Neural crest cell (in vitro differentiated cells): Measurements from ENCODE around the gene TMEM25. TPM values are rescaled to one million over a fixed set of nuclear protein-coding genes. Genes with fewer than 3 reads are reported as not detected.
"Not testable (repeated sequence)": the region's sequence is repeated elsewhere in the genome, so short reads cannot be mapped to it uniquely, and the experiment has no call there.

Source experiments
- DNase-seq: peaks from one replicate; pipeline ENCODE4 v3.0.0; 2021; ENCODE audit warnings: low read depth, mixed read lengths, low spot score
- H3K27ac Mint-ChIP-seq: one replicate; pipeline ENCODE4 v1.8.0; 2021; ENCODE audit warnings: mild to moderate bottlenecking, mixed read lengths; ENCODE audit not compliant: unreplicated experiment
- H3K27me3 Mint-ChIP-seq: 2 replicates; pipeline ENCODE4 v1.8.0; 2021; ENCODE audit warnings: low read depth, mild to moderate bottlenecking, mixed read lengths
- H3K36me3 Mint-ChIP-seq: 2 replicates; pipeline ENCODE4 v1.8.0; 2021; ENCODE audit warnings: low read depth, mild to moderate bottlenecking, mixed read lengths
- H3K4me1 Mint-ChIP-seq: 2 replicates; pipeline ENCODE4 v1.8.0; 2021; ENCODE audit warnings: mixed read lengths
- H3K4me3 Mint-ChIP-seq: one replicate; pipeline ENCODE4 v1.8.0; 2021; ENCODE audit warnings: mild to moderate bottlenecking, mixed read lengths
- H3K9me3 Mint-ChIP-seq: 2 replicates; pipeline ENCODE4 v1.8.0; 2021; ENCODE audit warnings: mixed read lengths
- CTCF ChIP-seq: fragments of 200-600 bp; sonication (generic); conservative IDR thresholded peaks from 2 replicates; pipeline ENCODE4 v1.5.0; 2021; ENCODE audit warnings: antibody characterized with exemption, mild to moderate bottlenecking
- total RNA-seq: library from RNA; stranded (reverse); gene quantifications from 2 replicates; pipeline ENCODE4 v1.2.1, GENCODE V29; 2021

Gene TMEM25
- total RNA-seq, 1 donor from 2014 or later: 28.6 TPM

- peak overlapping the region; percentile 43 for H3K27ac Mint-ChIP-seq
- H3K36me3 Mint-ChIP-seq: no peaks in the 10 kb centered on the region
- H3K4me3 Mint-ChIP-seq: peak overlapping the region; percentile 86
- no peaks in the 10 kb centered on the region for H3K27me3 Mint-ChIP-seq
- TF ChIP-seq CTCF: no peak
- H3K4me1 Mint-ChIP-seq: peaks cover 42% of the 10 kb centered on the region
- no peak for DNase-seq
- H3K9me3 Mint-ChIP-seq: no peaks in the 10 kb centered on the region
These were observed 43.6 kb downstream of the TMEM25 start for GRCh38 chr11:118574636-118575035.

- peak overlapping the region; percentile 27 for H3K4me3 Mint-ChIP-seq
- not testable (repeated sequence) for H3K27ac Mint-ChIP-seq, DNase-seq, H3K27me3 Mint-ChIP-seq, H3K36me3 Mint-ChIP-seq, H3K9me3 Mint-ChIP-seq
- peaks cover 28% of the 10 kb centered on the region for H3K4me1 Mint-ChIP-seq
These were observed 47.0 kb downstream of the TMEM25 start for GRCh38 chr11:118577995-118578394.

- Mint-ChIP-seq H3K36me3 (peaks cover 24% of the 10 kb centered on the region), H3K4me3 (no peak overlapping the region), H3K9me3 (no peaks in the 10 kb centered on the region), H3K4me1 (peaks cover under 1% of the 10 kb centered on the region), H3K27ac (no peak overlapping the region), H3K27me3 (no peaks in the 10 kb centered on the region)
- TF ChIP-seq CTCF: no peak
- DNase-seq: no peak
These were observed 50.1 kb downstream of the TMEM25 start for GRCh38 chr11:118581057-118581456.

Other genes starting within 250 kb of the TMEM25 start
- not detected in 2 replicates for gene CD3E, start 226.5 kb upstream of the TMEM25 start, total RNA-seq
- gene CD3D, start 188.5 kb upstream of the TMEM25 start, total RNA-seq: not detected in 2 replicates
- not detected in 2 replicates for gene CD3G, start 186.8 kb upstream of the TMEM25 start, total RNA-seq
- 35.1 and 35.9 TPM in 2 replicates for gene UBE4A, start 171.6 kb upstream of the TMEM25 start, total RNA-seq
- 227 and 233 TPM in 2 replicates for gene ATP5MG, start 129.6 kb upstream of the TMEM25 start, total RNA-seq
- gene KMT2A, start 94.7 kb upstream of the TMEM25 start, total RNA-seq: 78.8 and 86.3 TPM in 2 replicates
- 1.1 and 1.2 TPM in 2 replicates for gene TTC36, start 3.7 kb upstream of the TMEM25 start, total RNA-seq
- 24.2 and 24.4 TPM in 2 replicates for gene IFT46, start 34.7 kb downstream of the TMEM25 start, total RNA-seq
- gene ARCN1, start 41.2 kb downstream of the TMEM25 start, total RNA-seq: 122 and 128 TPM in 2 replicates
- 108 and 120 TPM in 2 replicates for gene PHLDB1, start 76.4 kb downstream of the TMEM25 start, total RNA-seq
- not detected in 2 replicates for gene TREH, start 148.5 kb downstream of the TMEM25 start, total RNA-seq